Melanocyte of skin (primary cell): Measurements from ENCODE around the gene SLCO4A1. TPM values are rescaled to one million over a fixed set of nuclear protein-coding genes. Genes with fewer than 3 reads are reported as not detected.

ENCODE experiments used
- total RNA-seq, 2 donors: library from RNA; depleted of rRNA; stranded (reverse); fragments of >200 nt; gene quantifications; 2 replicates each; pipeline ENCODE4 v1.2.3, GENCODE V29; 2012

The SLCO4A1 gene
- 10 to 100 TPM; 47.5 to 58.3 TPM for total RNA-seq

DNA sequence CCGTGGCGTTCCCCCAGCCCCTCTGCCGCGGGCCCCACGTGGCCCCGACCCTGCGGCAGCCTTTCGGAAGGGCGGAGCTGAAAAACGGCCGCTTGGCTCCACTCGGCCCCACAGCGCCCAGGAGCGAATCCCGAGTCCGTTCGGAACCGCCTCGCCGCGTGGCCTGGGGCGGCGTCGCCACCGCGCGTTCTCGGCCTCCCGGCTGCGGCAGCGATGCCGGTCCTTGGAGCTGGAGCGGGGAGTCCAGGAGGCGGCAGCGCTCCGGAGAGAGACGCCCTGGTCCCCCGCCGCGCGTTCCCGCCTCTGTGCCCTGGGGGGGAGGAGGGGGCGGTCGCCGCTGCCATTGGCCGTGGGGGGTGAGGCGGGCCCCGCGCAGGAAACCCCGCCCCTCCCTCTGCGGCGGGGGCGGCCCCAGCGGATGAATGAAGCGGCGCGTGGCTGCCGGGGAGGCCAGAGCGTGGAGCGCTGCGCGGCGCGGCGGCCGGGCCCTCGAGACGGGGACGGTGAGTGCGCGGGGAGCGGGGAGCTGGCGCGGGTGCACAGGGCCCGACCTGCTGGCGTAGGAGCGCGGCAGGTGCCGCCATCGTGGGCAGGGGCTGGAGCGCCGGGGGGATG, at the start of gene SLCO4A1:
SLCO4A1 (plus strand) TSS at position 453 of the 615 bp plus-strand sequence. CDS start 13,952 bp downstream, outside the sequence.

GRCh38 chr20:62708591-62709536, 66.6 kb downstream of the SLCO4A1 start, which contains the start of gene NTSR1:
Gene NTSR1 (plus strand): TSS chr20:62708836. CDS start chr20:62709208, 372 bp downstream.

Other genes with a start within 250 kb of the SLCO4A1 start
- 1 to 10 TPM; 2.7 to 2.8 TPM for gene CABLES2, start 235.2 kb upstream of the SLCO4A1 start, total RNA-seq
- not detected for gene RBBP8NL, start 215.0 kb upstream of the SLCO4A1 start, total RNA-seq
- gene GATA5, start 166.5 kb upstream of the SLCO4A1 start, total RNA-seq = not detected
- gene NTSR1, start 66.3 kb downstream of the SLCO4A1 start, total RNA-seq = under 1 TPM; under 0.01 TPM
- 10 to 100 TPM; 12.7 to 17.6 TPM for gene MRGBP, start 154.0 kb downstream of the SLCO4A1 start, total RNA-seq
- gene OGFR, start 162.3 kb downstream of the SLCO4A1 start, total RNA-seq = 10 to 100 TPM; 46.5 to 62.6 TPM
- 1 to 10 TPM in 1 of 2 donors, under 1 TPM in 1; 0.69 to 4.7 TPM for gene COL9A3, start 174.5 kb downstream of the SLCO4A1 start, total RNA-seq
- 10 to 100 TPM; 23.0 to 25.8 TPM for gene TCFL5, start 219.3 kb downstream of the SLCO4A1 start, total RNA-seq